GM23248 (cell line): ENCODE measurements around the gene POFUT1. TPM values are rescaled to one million over a fixed set of nuclear protein-coding genes. Genes with fewer than 3 reads are reported as not detected.
"Not testable (repeated sequence)": the region's sequence is repeated elsewhere in the genome, so short reads cannot be mapped to it uniquely, and the experiment has no call there.

Source experiments
- DNase-seq: peaks from one replicate; pipeline ENCODE4 v3.0.0-alpha.2; 2015
- H2AFZ ChIP-seq: fragments of 200-600 bp; sonication (generic); 2 replicates; pipeline ENCODE4 v1.6.1; 2016; ENCODE audit warnings: antibody characterized with exemption
- H3F3A ChIP-seq: fragments of 200-600 bp; sonication (generic); 2 replicates; pipeline ENCODE4 v1.6.1; 2016; ENCODE audit warnings: mild to moderate bottlenecking, antibody characterized with exemption, mixed run types; ENCODE audit not compliant: insufficient read depth
- H3K27ac ChIP-seq: fragments of 200-600 bp; sonication (generic); 2 replicates; pipeline ENCODE4 v1.5.1; 2016; ENCODE audit warnings: mild to moderate bottlenecking
- H3K27me3 ChIP-seq: fragments of 200-600 bp; sonication (generic); replicated peaks from 2 replicates; pipeline ENCODE4 v1.6.1; 2016; ENCODE audit warnings: mild to moderate bottlenecking; ENCODE audit not compliant: insufficient read depth
- H3K36me3 ChIP-seq: fragments of 200-600 bp; sonication (generic); 2 replicates; pipeline ENCODE4 v1.6.1; 2016; ENCODE audit warnings: low read depth, mild to moderate bottlenecking
- H3K4me1 ChIP-seq: fragments of 200-600 bp; sonication (generic); 2 replicates; pipeline ENCODE4 v1.6.1; 2016; ENCODE audit warnings: mild to moderate bottlenecking; ENCODE audit not compliant: insufficient read depth
- H3K4me2 ChIP-seq: fragments of 200-600 bp; sonication (generic); one replicate; pipeline ENCODE4 v1.6.1; 2016; ENCODE audit warnings: mild to moderate bottlenecking; ENCODE audit not compliant: unreplicated experiment
- H3K4me3 ChIP-seq: fragments of 200-600 bp; sonication (generic); 2 replicates; pipeline ENCODE4 v1.5.1; 2016; ENCODE audit warnings: mild to moderate bottlenecking
- H3K79me2 ChIP-seq: fragments of 200-600 bp; sonication (generic); 2 replicates; pipeline ENCODE4 v1.6.1; 2016; ENCODE audit warnings: mild to moderate bottlenecking; ENCODE audit not compliant: insufficient read depth
- H3K9ac ChIP-seq: fragments of 200-600 bp; sonication (generic); 2 replicates; pipeline ENCODE4 v1.6.1; 2016; ENCODE audit warnings: mild to moderate bottlenecking
- H3K9me2 ChIP-seq: fragments of 200-600 bp; sonication (generic); 2 replicates; pipeline ENCODE4 v1.6.1; 2016; ENCODE audit warnings: mixed run types, mild to moderate bottlenecking, moderate library complexity; ENCODE audit not compliant: insufficient read depth
- H3K9me3 ChIP-seq: fragments of 200-600 bp; sonication (generic); one replicate; pipeline ENCODE4 v1.6.1; 2017; ENCODE audit warnings: low read depth
- H4K20me1 ChIP-seq: fragments of 200-600 bp; sonication (generic); 2 replicates; pipeline ENCODE4 v1.6.0; 2016; ENCODE audit not compliant: insufficient read depth
- EZH2 ChIP-seq: fragments of 200-600 bp; sonication (generic); IDR thresholded peaks from 2 replicates; pipeline ENCODE4 v1.6.1; 2018; ENCODE audit warnings: antibody characterized with exemption, mild to moderate bottlenecking; ENCODE audit not compliant: insufficient read depth, poor library complexity, severe bottlenecking
- EZH2phosphoT487 ChIP-seq: fragments of 200-600 bp; sonication (generic); IDR thresholded peaks from 2 replicates; pipeline ENCODE4 v1.6.1; 2018; ENCODE audit warnings: antibody characterized with exemption, moderate library complexity, mild to moderate bottlenecking, low read depth; ENCODE audit not compliant: insufficient read depth
- WGBS, 2 experiments: methylation state at CpG; one replicate each; pipeline ENCODE4 v1.1.6; 2015 to 2017; ENCODE audit warnings: low lambda C conversion rate in 2 of 2, low coverage in 1 of 2; ENCODE audit errors: missing lambda C conversion rate in 2 of 2; 5-methylcytosine and 5-hydroxymethylcytosine counted together
- in situ Hi-C: fragments of 300-500 bp; cut with MboI; formaldehyde crosslinking; loops from 2 replicates; pipeline ENCODE4 v1.15.0; 2020
- polyA plus RNA-seq: library from polyadenylated mRNA; unstranded; fragments of >200 nt; fragmentation: Nextera tagmentation; extraction: Ambion mirVana; gene quantifications from 2 replicates; pipeline ENCODE4 v1.2.1, GENCODE V29; 2016
- total RNA-seq: library from RNA; depleted of rRNA; stranded (reverse); fragments of >200 nt; shearing (Covaris generic); gene quantifications from 2 replicates; pipeline ENCODE4 v1.2.3, GENCODE V29; 2014

The POFUT1 gene
- total and polyA plus RNA-seq, 2 experiments from 2014 or later: 35.4 to 54.1 TPM

- Histone ChIP-seq H3K9me2 (no peaks in the 10 kb centered on the region), H3F3A (no peaks in the 10 kb centered on the region), H3K4me3 (no peak overlapping the region), H3K9ac (no peak overlapping the region), H2AFZ (no peak overlapping the region), H3K79me2 (no peaks in the 10 kb centered on the region), H3K4me2 (no peak overlapping the region), H3K27me3 (no peaks in the 10 kb centered on the region), H3K9me3 (no peaks in the 10 kb centered on the region), H3K4me1 (no peaks in the 10 kb centered on the region), H4K20me1 (no peaks in the 10 kb centered on the region), H3K36me3 (no peaks in the 10 kb centered on the region), H3K27ac (no peak overlapping the region)
- in situ Hi-C loops: no loop called here
- no peak for TF ChIP-seq EZH2phosphoT487
- no peak for TF ChIP-seq EZH2
- DNase-seq: peak; percentile 45
- WGBS, 2 experiments: 33 to 42% methylated on average over 5 of the region's 5 CpGs
These were observed 40.4 kb downstream of the POFUT1 start for GRCh38 chr20:32248043-32248442.

- H3K27me3 ChIP-seq: no peaks in the 10 kb centered on the region
- H3K4me3 ChIP-seq: no peak overlapping the region
- no peaks in the 10 kb centered on the region for H3K79me2 ChIP-seq
- H3K36me3 ChIP-seq: no peaks in the 10 kb centered on the region
- H3K9ac ChIP-seq: no peak overlapping the region
- no peak overlapping the region for H3K27ac ChIP-seq
- no peaks in the 10 kb centered on the region for H3K9me2 ChIP-seq
- no peak overlapping the region for H2AFZ ChIP-seq
- H3F3A ChIP-seq: no peaks in the 10 kb centered on the region
- TF ChIP-seq EZH2 (no peak), EZH2phosphoT487 (no peak)
- no peak for DNase-seq
- WGBS, 2 experiments: 82 to 83% methylated on average over 9 of the region's 9 CpGs
- H3K4me2 ChIP-seq: no peak overlapping the region
- no peaks in the 10 kb centered on the region for H3K4me1 ChIP-seq
- in situ Hi-C loops: no loop called here
- no peaks in the 10 kb centered on the region for H4K20me1 ChIP-seq
- H3K9me3 ChIP-seq: no peaks in the 10 kb centered on the region
These were observed 41.5 kb downstream of the POFUT1 start for GRCh38 chr20:32249030-32249738.

- Histone ChIP-seq H3K9me2 (no peaks in the 10 kb centered on the region), H3K27me3 (no peaks in the 10 kb centered on the region), H4K20me1 (no peaks in the 10 kb centered on the region), H2AFZ (no peak overlapping the region), H3K4me1 (peaks cover 10% of the 10 kb centered on the region), H3F3A (peaks cover 5% of the 10 kb centered on the region; the same call in 1 of the 2 replicates), H3K36me3 (no peaks in the 10 kb centered on the region), H3K79me2 (no peaks in the 10 kb centered on the region), H3K4me3 (no peak overlapping the region), H3K9me3 (no peaks in the 10 kb centered on the region), H3K9ac (no peak overlapping the region), H3K27ac (no peak overlapping the region), H3K4me2 (no peak overlapping the region)
- in situ Hi-C loops: no loop called here
- WGBS, 2 experiments: 54 to 68% methylated on average over 3 of the region's 3 CpGs
- no peak for TF ChIP-seq EZH2phosphoT487
- no peak for TF ChIP-seq EZH2
- no peak for DNase-seq
These were observed 43.8 kb downstream of the POFUT1 start for GRCh38 chr20:32251470-32251869.

GRCh38 chr20:32252189-32252588 is 44.5 kb downstream of the POFUT1 start:
- Histone ChIP-seq H3K36me3 (no peaks in the 10 kb centered on the region), H3K27me3 (no peaks in the 10 kb centered on the region), H3K4me1 (peaks cover 10% of the 10 kb centered on the region), H3K9ac (no peak overlapping the region), H3K4me3 (no peak overlapping the region), H3K27ac (no peak overlapping the region), H3K9me2 (no peaks in the 10 kb centered on the region), H3F3A (peaks cover 5% of the 10 kb centered on the region; the same call in 1 of the 2 replicates), H3K9me3 (no peaks in the 10 kb centered on the region), H3K79me2 (no peaks in the 10 kb centered on the region), H2AFZ (no peak overlapping the region), H3K4me2 (no peak overlapping the region), H4K20me1 (no peaks in the 10 kb centered on the region)
- in situ Hi-C loops: no loop called here
- DNase-seq: no peak
- TF ChIP-seq EZH2: no peak
- no peak for TF ChIP-seq EZH2phosphoT487
- WGBS, 2 experiments: 61 to 68% methylated on average over 6 of the region's 6 CpGs

GRCh38 chr20:32260973-32261372 is 53.3 kb downstream of the POFUT1 start:
- H3K27me3 ChIP-seq, H3K9me2 ChIP-seq, H3K27ac ChIP-seq, H3K4me1 ChIP-seq, H3K4me3 ChIP-seq, in situ Hi-C loops, H3K79me2 ChIP-seq, H4K20me1 ChIP-seq, H3K9me3 ChIP-seq, H3K4me2 ChIP-seq, H3F3A ChIP-seq, H2AFZ ChIP-seq, H3K36me3 ChIP-seq, H3K9ac ChIP-seq, DNase-seq: not testable (repeated sequence)
- WGBS, 2 experiments: 66 to 75% methylated on average over 10 of the region's 10 CpGs
